Measurements from ENCODE around the gene CNTN4. TPM values are rescaled to one million over a fixed set of nuclear protein-coding genes. Genes with fewer than 3 reads are reported as not detected.

Gene CNTN4
- total RNA-seq, 4 donors from 2014 or later, result 5.8 to 15.5 (median 9.0) TPM

- no peaks in the 10 kb centered on the region for H3K4me1 ChIP-seq
- 40 to 47% methylated on average over 1 to 2 of the region's 2 CpGs for WGBS, 2 donors (ENCODE audit: low coverage in 1 of 2)
- no peaks in the 10 kb centered on the region for H3K9me3 ChIP-seq
- no peak overlapping the region for H3K4me3 ChIP-seq
- TF ChIP-seq POLR2A (IDR thresholded peaks at IDR 0.05) (no peak), POLR2AphosphoS5 (IDR thresholded peaks at IDR 0.05) (no peak), EP300 (IDR thresholded peaks at IDR 0.05) (no peak)
- TF ChIP-seq, protein P1, sequence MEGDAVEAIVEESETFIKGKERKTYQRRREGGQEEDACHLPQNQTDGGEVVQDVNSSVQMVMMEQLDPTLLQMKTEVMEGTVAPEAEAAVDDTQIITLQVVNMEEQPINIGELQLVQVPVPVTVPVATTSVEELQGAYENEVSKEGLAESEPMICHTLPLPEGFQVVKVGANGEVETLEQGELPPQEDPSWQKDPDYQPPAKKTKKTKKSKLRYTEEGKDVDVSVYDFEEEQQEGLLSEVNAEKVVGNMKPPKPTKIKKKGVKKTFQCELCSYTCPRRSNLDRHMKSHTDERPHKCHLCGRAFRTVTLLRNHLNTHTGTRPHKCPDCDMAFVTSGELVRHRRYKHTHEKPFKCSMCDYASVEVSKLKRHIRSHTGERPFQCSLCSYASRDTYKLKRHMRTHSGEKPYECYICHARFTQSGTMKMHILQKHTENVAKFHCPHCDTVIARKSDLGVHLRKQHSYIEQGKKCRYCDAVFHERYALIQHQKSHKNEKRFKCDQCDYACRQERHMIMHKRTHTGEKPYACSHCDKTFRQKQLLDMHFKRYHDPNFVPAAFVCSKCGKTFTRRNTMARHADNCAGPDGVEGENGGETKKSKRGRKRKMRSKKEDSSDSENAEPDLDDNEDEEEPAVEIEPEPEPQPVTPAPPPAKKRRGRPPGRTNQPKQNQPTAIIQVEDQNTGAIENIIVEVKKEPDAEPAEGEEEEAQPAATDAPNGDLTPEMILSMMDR (IDR thresholded peaks at IDR 0.05), result no peak
- ATAC-seq, result no peak
- no peak overlapping the region for H3K27ac ChIP-seq
- no peaks in the 10 kb centered on the region for H3K27me3 ChIP-seq
- H3K36me3 ChIP-seq, result no peaks in the 10 kb centered on the region
Observed at GRCh38 chr3:2454865-2455264, 356.2 kb downstream of the CNTN4 start.

- WGBS, 2 donors (ENCODE audit: low coverage in 1 of 2), result 90 to 96% methylated on average over 3 to 4 of the region's 4 CpGs
- H3K9me3 ChIP-seq, result no peaks in the 10 kb centered on the region
- no peak for ATAC-seq
- no peaks in the 10 kb centered on the region for H3K4me1 ChIP-seq
- no peak overlapping the region for H3K4me3 ChIP-seq
- H3K36me3 ChIP-seq, result no peaks in the 10 kb centered on the region
- no peaks in the 10 kb centered on the region for H3K27me3 ChIP-seq
- H3K27ac ChIP-seq, result no peak overlapping the region
- TF ChIP-seq POLR2A (IDR thresholded peaks at IDR 0.05), result no peak
- no peak for TF ChIP-seq POLR2AphosphoS5 (IDR thresholded peaks at IDR 0.05)
- no peak for TF ChIP-seq EP300 (IDR thresholded peaks at IDR 0.05)
- TF ChIP-seq, protein P1 (IDR thresholded peaks at IDR 0.05), result no peak
Observed at GRCh38 chr3:2456788-2457187, 358.1 kb downstream of the CNTN4 start.

GRCh38 chr3:2458816-2459215 lies 360.1 kb downstream of the CNTN4 start:
- ATAC-seq, result no peak
- H3K4me1 ChIP-seq, result no peaks in the 10 kb centered on the region
- no peaks in the 10 kb centered on the region for H3K9me3 ChIP-seq
- H3K27ac ChIP-seq, result no peak overlapping the region
- no peak overlapping the region for H3K4me3 ChIP-seq
- H3K27me3 ChIP-seq, result no peaks in the 10 kb centered on the region
- 73 to 74% methylated on average over 2 of the region's 2 CpGs for WGBS, 2 donors (ENCODE audit: low coverage in 1 of 2)
- TF ChIP-seq POLR2AphosphoS5 (IDR thresholded peaks at IDR 0.05) (no peak), POLR2A (IDR thresholded peaks at IDR 0.05) (no peak), EP300 (IDR thresholded peaks at IDR 0.05) (no peak)
- TF ChIP-seq, protein P1 (IDR thresholded peaks at IDR 0.05), result no peak
- H3K36me3 ChIP-seq, result no peaks in the 10 kb centered on the region

DNA sequence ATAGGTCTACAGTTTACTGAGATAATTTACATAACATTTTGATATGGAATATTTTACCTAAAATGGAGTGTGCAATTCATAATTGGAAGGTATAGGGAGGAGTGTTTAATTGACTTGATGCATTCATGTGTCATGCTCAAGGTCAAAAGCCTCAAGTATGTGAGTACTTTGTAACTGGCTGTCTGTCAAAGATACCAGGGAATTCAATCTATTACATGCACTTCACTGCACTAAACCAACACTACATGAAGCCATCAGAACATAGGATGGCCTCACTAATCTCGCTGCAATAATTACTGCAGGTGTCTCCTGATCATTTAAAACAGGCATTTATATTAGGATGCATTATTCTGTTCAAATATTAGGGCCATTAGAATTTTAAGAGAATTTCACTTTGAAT lies 367.2 kb downstream of the CNTN4 start:
- no peak overlapping the region for H3K27ac ChIP-seq
- ATAC-seq, result no peak
- H3K4me3 ChIP-seq, result no peak overlapping the region
- no peaks in the 10 kb centered on the region for H3K27me3 ChIP-seq
- WGBS, 2 donors (ENCODE audit: low coverage in 1 of 2), result 83 to 100% methylated on average over 1 of the region's 1 CpG
- no peaks in the 10 kb centered on the region for H3K4me1 ChIP-seq
- TF ChIP-seq, protein P1 (IDR thresholded peaks at IDR 0.05), result no peak
- no peak for TF ChIP-seq POLR2A (IDR thresholded peaks at IDR 0.05)
- TF ChIP-seq EP300 (IDR thresholded peaks at IDR 0.05), result no peak
- TF ChIP-seq POLR2AphosphoS5 (IDR thresholded peaks at IDR 0.05), result no peak
- H3K36me3 ChIP-seq, result no peaks in the 10 kb centered on the region
- no peaks in the 10 kb centered on the region for H3K9me3 ChIP-seq

DNA sequence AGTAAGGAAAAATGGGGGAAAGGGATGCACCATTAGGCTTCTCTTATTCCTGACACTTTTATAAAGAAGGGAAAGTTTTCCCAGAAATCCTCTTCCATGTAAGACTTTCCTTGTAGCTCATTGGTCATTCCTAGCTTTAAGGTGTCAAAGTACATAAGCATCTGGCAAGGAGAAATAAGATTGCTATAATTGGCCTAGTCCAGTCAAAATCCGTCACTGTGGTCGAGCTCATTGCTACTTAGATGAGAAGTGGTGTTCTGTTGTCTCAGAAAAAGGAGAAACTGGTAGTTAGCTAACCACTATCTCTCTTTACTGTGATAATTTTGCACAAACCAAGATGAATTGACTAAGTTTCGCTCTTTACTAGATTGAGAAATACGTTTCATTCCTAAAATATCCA lies 370.1 kb downstream of the CNTN4 start:
- ATAC-seq, result no peak
- Histone ChIP-seq H3K9me3 (no peaks in the 10 kb centered on the region), H3K4me3 (no peak overlapping the region), H3K36me3 (no peaks in the 10 kb centered on the region), H3K27ac (no peak overlapping the region), H3K4me1 (no peaks in the 10 kb centered on the region), H3K27me3 (no peaks in the 10 kb centered on the region)
- WGBS, 2 donors (ENCODE audit: low coverage in 1 of 2), result 88% methylated on average over 4 of the region's 4 CpGs
- no peak for TF ChIP-seq POLR2A (IDR thresholded peaks at IDR 0.05)
- no peak for TF ChIP-seq POLR2AphosphoS5 (IDR thresholded peaks at IDR 0.05)
- TF ChIP-seq EP300 (IDR thresholded peaks at IDR 0.05), result no peak
- TF ChIP-seq, protein P1 (IDR thresholded peaks at IDR 0.05), result no peak

Data from gastroesophageal sphincter (tissue), 4 donors.